Lower leg skin (tissue), 4 donors: ENCODE measurements around the gene CRY2. TPM values are rescaled to one million over a fixed set of nuclear protein-coding genes. Genes with fewer than 3 reads are reported as not detected.

Experiments
- DNase-seq, 2 donors: peaks; one replicate each; pipeline ENCODE4 v3.0.0-alpha.2; 2019; ENCODE audit warnings: low spot score in 2 of 2
- H3K4me3 ChIP-seq: fragments of 200-600 bp; sonication (generic); 2 replicates; pipeline ENCODE4 v1.5.1; 2017; ENCODE audit warnings: mild to moderate bottlenecking, low read depth; ENCODE audit not compliant: poor library complexity, severe bottlenecking
- POLR2A ChIP-seq, 2 donors: fragments of 450-650 bp; IDR thresholded peaks; one replicate each; pipeline ENCODE4 v1.6.1; 2016 to 2017; ENCODE audit warnings: antibody characterized with exemption in 2 of 2, mild to moderate bottlenecking in 1 of 2, moderate library complexity in 1 of 2
- WGBS, 2 donors: methylation state at CpG; one replicate each; pipeline ENCODE4 v1.1.5; 2018; 5-methylcytosine and 5-hydroxymethylcytosine counted together
- intact Hi-C: fragments of 100-400 bp; cut with DNase I; formaldehyde crosslinking; loops from one replicate; pipeline ENCODE4 v1.15.0; 2023; ENCODE audit warnings: low total_unique reads
- total RNA-seq, 4 donors: library from RNA; depleted of rRNA; stranded (reverse); fragments of >200 nt; gene quantifications; one replicate each; pipeline ENCODE4 v1.1.0, GENCODE V29; 2016
- TF ChIP-seq, protein P1 (sequence below), 3 donors: fragments of 450-650 bp; IDR thresholded peaks; one replicate each; pipeline ENCODE4 v1.5.1; 2016; ENCODE audit warnings: antibody characterized with exemption in 3 of 3, mild to moderate bottlenecking in 3 of 3, moderate library complexity in 2 of 3

CRY2 gene
- total RNA-seq, 4 donors from 2014 or later = 59.6 to 92.1 (median 70.1) TPM

DNA sequence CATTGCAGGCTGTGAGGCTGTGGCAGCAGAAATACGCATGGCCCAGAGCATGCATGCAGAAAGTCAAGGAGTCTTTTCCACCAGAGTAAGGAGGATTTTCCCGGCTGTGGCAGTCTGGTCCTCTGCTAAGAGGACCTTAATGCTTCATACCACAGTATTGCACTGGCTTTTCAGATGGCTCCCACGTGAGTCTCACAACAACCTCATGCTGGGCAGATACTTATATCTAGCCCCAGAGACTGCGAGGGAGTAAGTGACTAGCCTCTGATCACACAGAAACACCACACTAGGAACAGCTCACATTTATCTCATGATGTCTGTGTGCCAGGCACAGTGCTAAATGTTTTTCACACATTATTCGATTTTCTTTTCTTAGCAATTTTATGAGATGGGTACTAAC, 8.0 kb downstream of the CRY2 start:
- peak in 1 of 2 donors; percentile 73 for DNase-seq
- WGBS, 2 donors = 46 to 56% methylated on average over 5 of the region's 5 CpGs
- intact Hi-C loops = no loop called here
- no peak overlapping the region for H3K4me3 ChIP-seq
- TF ChIP-seq POLR2A (IDR thresholded peaks at IDR 0.05) = no peak
- TF ChIP-seq, protein P1, sequence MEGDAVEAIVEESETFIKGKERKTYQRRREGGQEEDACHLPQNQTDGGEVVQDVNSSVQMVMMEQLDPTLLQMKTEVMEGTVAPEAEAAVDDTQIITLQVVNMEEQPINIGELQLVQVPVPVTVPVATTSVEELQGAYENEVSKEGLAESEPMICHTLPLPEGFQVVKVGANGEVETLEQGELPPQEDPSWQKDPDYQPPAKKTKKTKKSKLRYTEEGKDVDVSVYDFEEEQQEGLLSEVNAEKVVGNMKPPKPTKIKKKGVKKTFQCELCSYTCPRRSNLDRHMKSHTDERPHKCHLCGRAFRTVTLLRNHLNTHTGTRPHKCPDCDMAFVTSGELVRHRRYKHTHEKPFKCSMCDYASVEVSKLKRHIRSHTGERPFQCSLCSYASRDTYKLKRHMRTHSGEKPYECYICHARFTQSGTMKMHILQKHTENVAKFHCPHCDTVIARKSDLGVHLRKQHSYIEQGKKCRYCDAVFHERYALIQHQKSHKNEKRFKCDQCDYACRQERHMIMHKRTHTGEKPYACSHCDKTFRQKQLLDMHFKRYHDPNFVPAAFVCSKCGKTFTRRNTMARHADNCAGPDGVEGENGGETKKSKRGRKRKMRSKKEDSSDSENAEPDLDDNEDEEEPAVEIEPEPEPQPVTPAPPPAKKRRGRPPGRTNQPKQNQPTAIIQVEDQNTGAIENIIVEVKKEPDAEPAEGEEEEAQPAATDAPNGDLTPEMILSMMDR (IDR thresholded peaks at IDR 0.05) = no peak

DNA sequence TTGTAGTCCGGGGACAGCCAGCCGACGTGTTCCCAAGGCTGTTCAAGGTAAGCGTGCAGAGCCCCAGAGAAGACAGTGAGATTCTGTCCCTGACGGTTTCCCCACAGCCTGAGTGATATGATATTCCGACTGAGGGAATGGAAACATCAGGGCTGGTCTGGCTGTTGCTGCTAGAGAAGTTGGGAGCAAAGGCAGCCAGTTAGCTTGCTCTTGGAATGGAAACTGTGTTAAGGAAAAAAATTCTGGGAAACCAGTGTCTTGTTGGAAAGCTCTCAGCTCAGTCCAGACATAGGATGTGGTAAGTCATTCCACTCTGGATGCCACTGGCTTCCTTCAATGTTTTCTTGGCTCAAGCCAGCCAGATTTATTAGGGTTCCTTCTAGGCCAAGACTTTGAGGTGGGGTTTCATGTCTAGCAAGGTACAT, 8.8 kb downstream of the CRY2 start:
- peak in 1 of 2 donors; percentile 36 for DNase-seq
- 42 to 60% methylated on average over 6 of the region's 6 CpGs for WGBS, 2 donors
- no peak for TF ChIP-seq POLR2A (IDR thresholded peaks at IDR 0.05)
- TF ChIP-seq, protein P1 (IDR thresholded peaks at IDR 0.05) = no peak
- intact Hi-C loops = no loop called here
- H3K4me3 ChIP-seq = no peak overlapping the region

DNA sequence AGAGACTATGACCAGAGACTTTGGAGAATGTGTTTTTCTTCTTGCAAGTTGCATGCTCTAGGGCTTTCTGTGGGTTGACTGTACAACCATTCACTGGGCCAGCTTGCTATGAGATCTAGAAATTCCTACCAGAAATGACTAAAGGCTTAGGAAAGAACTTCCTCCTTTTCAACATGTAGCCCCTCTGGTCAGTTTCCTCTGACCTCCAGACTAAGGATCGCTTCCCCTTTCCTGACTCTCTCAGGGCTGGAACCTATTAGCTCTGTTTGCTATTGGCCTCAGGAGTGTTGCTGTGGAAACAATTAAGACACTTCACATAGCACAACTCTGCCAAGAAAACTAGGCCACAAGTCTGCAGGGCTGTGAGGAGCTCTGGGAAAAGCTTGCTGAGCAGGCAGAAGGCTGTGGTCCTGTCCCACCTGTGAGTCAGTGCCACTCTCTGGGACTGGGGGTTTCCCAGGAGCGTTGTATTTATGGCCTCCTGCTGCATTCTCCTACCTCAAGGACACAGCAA, 10.7 kb downstream of the CRY2 start:
- intact Hi-C loops = no loop called here
- TF ChIP-seq, protein P1 (IDR thresholded peaks at IDR 0.05) = no peak
- no peak for TF ChIP-seq POLR2A (IDR thresholded peaks at IDR 0.05)
- 0 to 5% methylated on average over 2 of the region's 2 CpGs for WGBS, 2 donors
- H3K4me3 ChIP-seq = no peak overlapping the region
- peak; percentile 63 to 87 for DNase-seq

DNA sequence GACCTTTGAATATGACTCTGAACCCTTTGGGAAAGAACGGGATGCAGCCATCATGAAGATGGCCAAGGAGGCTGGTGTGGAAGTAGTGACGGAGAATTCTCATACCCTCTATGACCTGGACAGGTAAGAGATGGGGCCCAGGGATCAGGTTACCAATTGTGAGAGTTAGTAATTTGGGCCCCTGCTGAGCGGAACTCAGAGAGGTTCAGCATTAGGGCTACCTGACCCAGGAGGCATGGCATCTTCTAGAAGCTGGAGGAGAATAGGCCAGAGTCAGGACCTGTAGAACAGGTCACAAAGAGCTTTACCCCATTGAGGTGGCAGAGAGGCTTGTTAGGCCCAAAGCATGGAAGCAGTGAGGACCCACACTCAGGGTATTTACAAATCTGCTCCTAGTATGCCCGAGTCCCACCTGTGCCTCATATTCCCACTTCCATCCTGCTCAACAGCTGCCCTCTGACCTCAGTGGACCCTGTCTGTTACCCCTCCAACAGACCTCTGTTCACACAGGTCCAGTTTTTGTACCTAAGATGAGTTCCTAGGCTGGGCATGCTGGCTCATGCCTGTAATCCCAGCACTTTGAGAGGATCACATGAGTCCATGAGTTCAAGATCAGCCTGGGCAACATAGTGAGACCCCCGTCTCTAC, 11.6 kb downstream of the CRY2 start:
- no peak for TF ChIP-seq POLR2A (IDR thresholded peaks at IDR 0.05)
- TF ChIP-seq, protein P1 (IDR thresholded peaks at IDR 0.05) = no peak

DNA sequence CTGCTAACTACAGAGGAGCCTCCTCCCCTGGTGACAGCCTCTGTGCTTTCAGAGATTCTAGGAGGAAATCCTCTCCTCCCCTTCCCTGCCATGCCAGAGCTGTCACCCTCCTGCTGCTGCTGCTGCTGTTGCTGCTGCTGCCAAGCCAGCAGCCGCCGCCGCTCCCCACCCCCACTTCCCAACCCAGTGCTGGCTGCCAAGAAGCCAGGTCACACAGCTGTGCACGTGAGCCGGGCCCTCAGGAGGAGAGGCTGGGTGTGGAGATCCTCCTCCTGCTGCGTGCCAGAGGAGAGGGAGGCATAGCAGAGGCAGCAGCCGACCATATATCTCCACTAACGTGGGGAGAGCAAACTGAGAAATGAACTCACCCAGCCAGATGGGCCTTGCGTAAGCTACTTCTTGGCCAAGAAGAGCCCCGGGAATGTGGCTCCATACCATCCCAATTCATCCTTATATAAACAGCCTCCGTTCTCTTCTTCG, 12.4 kb downstream of the CRY2 start:
- WGBS, 2 donors = 12 to 19% methylated on average over 12 of the region's 12 CpGs
- H3K4me3 ChIP-seq = no peak overlapping the region
- DNase-seq = peak; percentile 90 to 98
- TF ChIP-seq, protein P1 (IDR thresholded peaks at IDR 0.05) = no peak
- no peak for TF ChIP-seq POLR2A (IDR thresholded peaks at IDR 0.05)
- intact Hi-C loops = no loop called here

More for the DNA sequence above, 11.6 kb downstream of the CRY2 start:
- 53 to 61% methylated on average over 5 of the region's 5 CpGs for WGBS, 2 donors
- peak in 1 of 2 donors; percentile 77 for DNase-seq
- intact Hi-C loops = no loop called here
- no peak overlapping the region for H3K4me3 ChIP-seq
